ENCODE data around the gene AZI2.

The AZI2 gene

GRCh38 chr3:28301688-28302087, 46.9 kb downstream of the AZI2 start:
- no peak for DNase-seq (ENCODE audit: low read depth)

- no peak for DNase-seq (ENCODE audit: low read depth)
Measured at GRCh38 chr3:28300345-28300962, 48.2 kb downstream of the AZI2 start.

- no peak for DNase-seq (ENCODE audit: low read depth)
Measured at GRCh38 chr3:28299705-28300104, 48.9 kb downstream of the AZI2 start.

GRCh38 chr3:28295898-28296490, 52.6 kb downstream of the AZI2 start:
- no peak for DNase-seq (ENCODE audit: low read depth)

GRCh38 chr3:28294667-28295413, 53.8 kb downstream of the AZI2 start:
- no peak for DNase-seq (ENCODE audit: low read depth)

GRCh38 chr3:28292622-28293021, 56.0 kb downstream of the AZI2 start:
- no peak for DNase-seq (ENCODE audit: low read depth)

- DNase-seq (ENCODE audit: low read depth): no peak
Measured at GRCh38 chr3:28291577-28291976, 57.0 kb downstream of the AZI2 start.

GRCh38 chr3:28290863-28291300, 57.7 kb downstream of the AZI2 start:
- no peak for DNase-seq (ENCODE audit: low read depth)

GRCh38 chr3:28287046-28287445, 61.6 kb downstream of the AZI2 start:
- DNase-seq (ENCODE audit: low read depth): no peak

- no peak for DNase-seq (ENCODE audit: low read depth)
Measured at GRCh38 chr3:28286595-28286994, 62.0 kb downstream of the AZI2 start.

GRCh38 chr3:28280781-28281180, 67.8 kb downstream of the AZI2 start:
- DNase-seq (ENCODE audit: low read depth): no peak

GRCh38 chr3:28279770-28280169, 68.9 kb downstream of the AZI2 start:
- no peak for DNase-seq (ENCODE audit: low read depth)

GRCh38 chr3:28278918-28279317, 69.7 kb downstream of the AZI2 start:
- DNase-seq (ENCODE audit: low read depth): no peak

- no peak for DNase-seq (ENCODE audit: low read depth)
Measured at GRCh38 chr3:28273837-28274236, 74.8 kb downstream of the AZI2 start.
